NCI-H1694 treated with DMSO at 0.1 percent for 48 hours (cell line): ENCODE data around the gene NAPB.

Experiments used
- DNase-seq: peaks from one replicate; lab custom pipeline; 2025; lab: John Stamatoyannopoulos, UW

NAPB gene

DNA sequence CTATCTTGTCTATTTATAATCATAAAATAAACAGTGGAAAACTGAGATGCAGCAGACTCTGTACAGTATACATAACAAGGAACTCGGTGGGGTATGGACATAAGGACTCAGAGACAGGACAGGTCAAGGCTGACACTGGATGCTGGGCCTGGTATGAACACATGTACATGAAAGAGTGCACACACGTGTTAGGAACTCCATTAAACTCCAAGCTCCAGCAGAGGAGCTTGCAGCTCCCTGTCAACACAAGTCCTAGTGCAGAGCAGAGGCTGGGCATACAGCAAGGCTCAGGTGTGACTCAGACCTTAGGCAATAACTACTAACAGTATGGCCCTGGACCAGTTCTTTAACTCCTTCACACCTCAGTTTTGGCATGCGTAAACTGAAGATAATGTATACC is 17.1 kb downstream of the NAPB start:
- no peak for DNase-seq

DNA sequence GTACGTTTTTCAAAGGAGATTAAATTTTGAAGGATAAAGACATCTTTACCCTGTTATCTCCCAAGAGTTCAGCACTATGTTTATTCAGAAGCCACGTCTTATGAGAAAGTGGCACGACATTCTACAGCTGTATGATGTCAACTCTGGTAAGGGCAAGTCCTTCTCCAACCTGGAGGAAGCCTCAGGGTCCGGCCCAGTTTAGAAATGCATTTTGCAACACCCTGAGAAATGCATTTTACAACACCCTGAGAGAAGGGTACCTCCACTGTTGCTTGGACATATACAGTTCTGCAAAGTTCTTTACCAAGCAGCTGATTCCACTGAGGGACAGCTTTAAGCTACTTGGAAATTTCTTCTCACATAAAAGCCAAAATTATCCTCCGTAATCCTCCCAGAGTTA is 17.5 kb downstream of the NAPB start:
- no peak for DNase-seq

DNA sequence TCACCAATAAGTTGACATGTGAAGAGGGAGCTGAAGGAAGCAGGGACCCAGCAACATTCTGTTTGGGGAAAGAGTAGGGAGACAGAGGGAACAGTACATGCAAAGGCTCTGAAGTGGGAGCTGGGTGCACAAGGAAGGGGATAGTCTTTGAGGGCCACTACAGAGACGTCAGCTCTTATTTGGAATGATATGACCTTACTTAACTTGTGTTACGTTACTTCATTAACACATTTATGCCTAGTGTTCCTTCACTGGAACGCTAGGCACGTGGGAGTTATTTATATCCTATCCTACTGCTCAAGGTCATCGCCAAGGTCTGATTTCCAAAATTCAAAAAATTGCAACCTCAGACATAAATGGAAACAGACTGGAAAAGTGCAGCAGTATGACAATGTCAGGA is 20.2 kb downstream of the NAPB start:
- DNase-seq = no peak

DNA sequence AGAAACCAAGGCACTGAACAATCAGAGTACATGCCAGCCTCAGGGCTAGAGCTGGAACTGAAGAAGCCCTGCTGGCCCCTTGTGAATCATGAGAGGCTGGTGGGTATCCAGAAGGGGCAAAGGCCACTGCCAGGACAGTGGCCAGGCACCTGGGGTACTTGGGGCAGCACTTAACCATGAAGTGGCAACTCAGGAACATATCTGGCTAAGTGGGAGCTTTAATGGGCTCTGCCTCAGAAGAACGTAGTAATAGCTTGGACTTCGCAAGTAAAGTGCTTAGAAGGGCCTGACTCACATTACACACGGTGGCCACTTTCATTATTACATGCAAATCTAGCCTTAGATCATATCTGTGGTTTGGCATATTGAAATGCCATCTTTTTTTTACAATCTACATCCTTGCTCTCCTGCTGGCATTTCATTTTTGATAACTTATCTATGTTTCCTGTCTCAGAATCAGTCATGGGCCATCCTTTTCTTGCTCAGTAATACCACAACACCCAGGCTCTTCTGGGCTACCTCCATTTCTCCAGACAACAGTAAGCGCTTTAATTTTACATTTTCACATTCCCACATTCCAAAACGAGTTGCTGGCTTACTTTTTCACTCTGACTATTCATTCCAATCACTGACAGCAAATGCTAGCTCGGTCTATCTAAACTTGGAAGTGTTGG is 21.6 kb downstream of the NAPB start:
- DNase-seq = no peak

DNA sequence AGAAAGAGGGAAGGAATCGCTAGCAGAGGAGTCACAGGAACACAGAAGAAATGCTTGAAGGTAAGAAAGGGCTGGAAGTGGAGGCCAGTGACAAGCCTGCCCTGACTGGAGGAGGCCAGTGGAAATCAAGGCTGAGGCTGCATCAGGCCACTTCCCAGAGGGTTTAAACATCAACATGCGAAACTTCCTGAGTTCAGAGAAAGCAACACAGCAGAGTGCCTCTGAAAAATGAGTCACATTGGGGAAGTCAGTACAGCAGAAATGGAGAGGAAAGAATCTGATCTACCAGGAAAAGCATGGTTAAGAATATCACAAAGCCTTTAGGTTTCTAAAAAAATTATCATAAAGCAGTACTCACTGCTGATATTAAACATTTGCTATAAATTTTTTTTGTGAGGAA is 23.3 kb downstream of the NAPB start:
- no peak for DNase-seq

DNA sequence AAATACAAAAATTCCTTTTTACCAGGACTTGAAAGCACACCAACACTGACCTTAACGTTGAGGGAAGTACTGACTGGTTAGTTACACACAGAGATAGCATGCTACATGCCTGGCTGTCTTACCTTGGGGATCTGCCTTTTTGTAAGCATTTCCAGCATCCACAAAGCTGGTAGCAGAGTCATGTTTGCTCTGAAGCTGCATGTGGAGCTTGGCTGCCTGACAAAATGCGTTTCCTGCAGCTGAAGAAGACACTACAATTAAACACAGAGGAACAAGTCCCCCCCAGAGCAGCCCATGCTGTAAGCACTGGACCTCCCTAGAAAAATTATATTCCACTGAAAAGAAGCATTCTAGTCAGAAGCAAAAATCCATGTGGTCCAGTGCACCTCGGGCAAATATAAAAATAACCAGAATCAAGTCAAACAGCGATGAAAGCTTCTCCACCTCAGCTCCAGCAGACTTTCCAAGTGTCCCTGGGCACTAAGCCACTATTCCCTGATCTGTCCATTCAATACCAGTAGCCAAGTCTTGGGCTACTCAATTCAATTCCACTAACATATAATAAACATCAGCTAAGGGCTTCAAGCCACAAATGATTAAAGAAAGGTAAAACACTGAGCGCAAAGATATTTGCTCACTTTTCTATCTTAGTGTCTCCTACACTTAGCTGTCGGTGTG is 24.2 kb downstream of the NAPB start:
- DNase-seq = no peak

DNA sequence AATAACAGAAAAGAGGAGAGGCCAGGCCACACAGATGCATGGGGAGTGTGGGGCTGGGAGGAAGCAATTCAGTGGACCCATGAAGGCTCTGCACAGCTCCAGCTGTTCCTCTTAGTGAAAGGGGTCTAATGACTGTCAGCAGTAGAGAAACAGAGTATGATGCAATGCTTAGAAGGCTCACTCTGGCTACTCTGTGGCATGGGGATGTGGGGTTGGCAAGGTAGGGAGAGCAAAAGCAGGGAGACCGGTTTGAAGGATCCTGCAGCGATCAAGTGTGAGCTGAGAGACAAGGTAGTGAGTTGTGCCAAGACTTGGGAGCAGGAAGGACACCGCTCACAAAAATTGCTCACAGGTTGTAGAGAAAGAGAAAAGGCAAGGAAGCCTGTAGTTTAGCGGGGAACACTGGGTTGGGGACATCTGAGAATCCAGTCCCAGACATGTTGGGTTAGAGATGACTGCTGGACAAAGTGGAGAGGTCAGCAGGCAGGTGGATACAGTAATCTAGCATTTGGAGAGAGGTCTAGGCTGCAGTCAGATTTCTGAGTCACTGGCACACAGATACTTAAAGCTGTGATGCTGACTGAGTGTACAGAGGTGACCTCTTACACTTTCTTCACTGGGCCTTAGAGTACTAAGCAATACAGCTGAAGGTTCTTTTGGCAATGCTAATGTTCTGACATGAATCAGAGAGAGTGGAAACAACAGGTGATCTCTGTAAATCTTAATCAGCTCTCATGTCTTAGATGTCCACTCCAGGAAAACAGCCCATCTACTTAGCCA is 27.1 kb downstream of the NAPB start:
- DNase-seq = no peak

DNA sequence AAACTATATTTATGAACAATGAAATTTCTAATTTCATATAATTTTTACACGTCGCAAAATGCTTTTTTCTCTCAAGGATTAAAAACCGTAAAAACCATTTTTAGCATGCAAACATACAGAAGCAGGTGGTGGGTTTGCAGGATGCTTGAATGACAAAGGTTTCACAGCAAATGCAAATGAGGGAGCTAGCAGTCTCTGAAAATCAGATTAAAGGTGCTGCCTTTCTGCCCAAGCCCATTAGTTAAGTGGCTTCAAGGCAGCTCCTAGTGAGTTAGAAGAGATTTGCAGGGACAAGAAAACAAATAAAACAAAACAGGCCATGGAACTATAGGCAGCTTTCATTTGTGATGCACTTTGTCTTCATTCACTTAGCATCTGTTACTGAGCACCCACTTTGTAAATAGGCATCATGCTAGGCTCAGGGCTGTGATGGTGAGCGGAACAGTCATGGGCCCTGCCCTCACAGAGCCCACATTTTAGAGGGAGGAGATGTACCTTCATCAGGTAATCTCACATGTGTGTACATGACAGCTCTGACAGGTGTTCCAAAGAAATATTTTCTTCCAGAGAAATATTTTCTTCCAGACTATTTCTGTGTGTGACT is 29.5 kb downstream of the NAPB start:
- no peak for DNase-seq

DNA sequence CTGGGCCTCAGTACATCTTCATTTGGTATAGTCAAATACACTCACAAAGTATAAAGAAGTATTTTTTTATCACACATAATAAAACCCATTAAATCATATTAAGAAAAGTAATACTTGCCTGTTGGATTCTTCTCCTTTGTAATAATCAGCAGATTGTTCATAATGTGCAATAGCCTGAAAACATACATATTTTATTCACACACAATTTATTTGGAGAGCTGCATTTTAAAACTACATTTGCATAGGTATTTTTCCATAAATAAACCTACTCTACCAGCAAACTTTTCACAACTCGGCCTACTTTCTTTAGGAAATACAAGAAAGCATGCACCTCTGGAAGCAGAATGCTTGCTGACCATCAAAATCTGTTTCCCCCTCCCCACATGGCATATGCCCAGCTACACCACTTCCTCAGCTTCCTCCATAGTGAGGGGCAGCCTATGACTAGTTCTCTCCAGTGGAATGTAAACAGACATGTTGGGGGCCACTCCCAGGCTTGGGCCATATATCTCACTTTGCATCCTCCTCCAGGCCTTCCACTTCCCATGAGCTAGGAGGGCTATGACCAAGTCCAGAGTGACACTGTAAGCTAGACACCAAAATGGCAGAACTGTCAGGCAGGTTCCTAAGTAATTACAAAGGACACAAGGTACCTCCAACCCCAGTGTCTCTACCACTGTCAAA is 31.1 kb downstream of the NAPB start:
- DNase-seq = no peak

DNA sequence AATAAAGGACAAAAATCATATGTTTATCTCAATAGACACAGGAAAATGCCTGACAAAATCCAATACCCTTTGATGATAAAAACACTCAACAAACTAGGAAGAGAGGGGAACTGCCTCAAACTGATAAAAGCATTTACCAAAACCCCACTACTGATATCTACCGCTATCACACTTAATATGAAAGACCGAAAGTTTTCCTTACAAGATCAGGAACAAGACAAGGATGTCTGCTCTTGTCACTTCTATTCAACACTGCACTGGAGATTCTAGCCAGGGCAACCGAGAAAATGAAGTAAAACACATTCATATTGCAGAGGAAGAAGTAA is 34.2 kb downstream of the NAPB start:
- DNase-seq = no peak

DNA sequence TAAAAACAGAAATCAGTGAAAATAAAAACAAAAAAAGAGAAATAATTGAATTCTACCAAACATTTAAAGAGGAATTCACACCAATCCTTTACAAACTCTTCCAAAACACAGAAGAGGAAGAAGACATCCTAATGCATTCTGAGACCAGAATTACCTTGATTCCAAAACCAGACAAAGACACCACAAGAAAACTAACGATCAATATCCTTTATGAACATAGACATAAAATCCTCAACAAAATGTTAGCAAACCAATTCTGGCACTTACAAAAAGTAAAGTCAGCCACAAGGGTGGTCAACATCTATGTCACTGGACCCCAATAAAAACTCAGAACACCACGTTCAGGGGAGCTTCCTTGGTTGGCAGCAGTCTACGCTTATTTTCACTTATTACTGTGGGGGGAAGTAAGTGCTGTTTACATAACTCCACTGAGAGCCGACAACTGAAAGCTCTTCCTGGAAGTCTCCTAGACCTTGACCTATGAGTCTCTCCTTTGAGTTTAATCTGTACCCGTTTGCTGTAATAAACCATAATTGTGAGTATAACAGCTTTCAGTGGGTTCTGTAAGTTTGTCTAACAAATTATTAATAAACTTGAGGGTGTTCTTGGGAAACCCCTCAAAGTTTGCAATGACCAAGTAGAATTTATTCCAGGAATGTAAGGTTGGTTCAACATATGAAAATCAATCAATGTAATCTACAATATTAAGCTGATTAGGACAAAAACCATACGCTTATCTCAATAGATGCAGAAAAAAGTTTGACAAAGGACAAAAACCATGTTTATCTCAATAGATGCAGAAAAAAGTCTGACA is 34.8 kb downstream of the NAPB start:
- no peak for DNase-seq

DNA sequence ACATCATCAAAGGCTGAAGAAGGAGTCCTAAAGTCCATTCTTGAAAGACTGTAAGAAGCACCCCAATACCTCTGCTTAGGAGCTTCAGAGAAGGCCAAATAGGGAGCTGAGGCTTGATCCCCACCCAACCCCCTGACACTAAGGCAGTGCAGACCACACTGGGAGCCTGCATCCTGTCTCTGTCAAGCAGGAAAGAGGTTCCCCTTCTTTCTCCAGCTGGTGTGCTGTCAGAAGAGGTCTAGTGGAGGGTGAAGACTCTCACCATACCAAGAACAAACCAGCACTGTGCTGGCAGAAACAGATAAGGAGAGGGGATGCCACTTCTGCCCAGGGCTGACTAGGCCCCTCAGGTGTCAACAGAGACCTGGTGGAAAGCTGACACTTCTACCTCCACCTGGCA is 39.4 kb downstream of the NAPB start:
- no peak for DNase-seq

DNA sequence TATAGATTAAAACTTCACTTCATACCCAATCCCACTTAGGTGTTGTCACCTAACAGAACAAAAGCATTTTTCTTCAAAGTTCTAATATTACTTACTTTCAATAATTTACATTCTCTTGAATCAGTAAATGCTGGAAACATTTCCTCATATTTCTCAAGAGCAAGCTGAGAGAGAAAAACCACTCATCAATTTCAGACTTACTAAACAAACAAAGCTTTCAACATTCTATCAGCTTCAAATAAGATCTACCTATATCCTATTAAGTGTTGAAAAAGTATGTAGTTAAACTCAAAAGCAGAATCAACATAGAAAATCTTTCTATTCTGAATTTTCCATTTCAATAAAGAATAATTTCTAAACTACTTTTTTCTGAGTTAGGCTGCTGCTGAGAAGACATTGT is 41.5 kb downstream of the NAPB start:
- DNase-seq = no peak

DNA sequence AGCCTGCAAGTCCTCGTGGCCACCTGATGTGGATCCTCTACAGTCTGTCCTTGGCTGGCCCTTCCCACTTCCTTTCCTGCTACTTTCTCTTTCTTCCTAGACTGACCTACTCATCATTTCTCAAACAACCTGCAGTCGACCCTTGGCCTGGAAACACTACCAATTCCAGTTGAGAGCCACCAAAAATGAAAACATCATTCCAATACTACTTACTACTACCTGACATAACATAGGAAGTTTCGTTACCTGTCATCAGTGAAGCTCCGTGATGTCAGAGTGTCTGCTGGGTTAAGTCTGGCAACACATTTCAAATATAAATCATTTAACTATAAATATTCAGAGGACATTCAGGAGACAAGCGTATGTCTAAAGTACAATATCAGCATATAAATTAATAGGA is 45.5 kb downstream of the NAPB start:
- DNase-seq = no peak

DNA sequence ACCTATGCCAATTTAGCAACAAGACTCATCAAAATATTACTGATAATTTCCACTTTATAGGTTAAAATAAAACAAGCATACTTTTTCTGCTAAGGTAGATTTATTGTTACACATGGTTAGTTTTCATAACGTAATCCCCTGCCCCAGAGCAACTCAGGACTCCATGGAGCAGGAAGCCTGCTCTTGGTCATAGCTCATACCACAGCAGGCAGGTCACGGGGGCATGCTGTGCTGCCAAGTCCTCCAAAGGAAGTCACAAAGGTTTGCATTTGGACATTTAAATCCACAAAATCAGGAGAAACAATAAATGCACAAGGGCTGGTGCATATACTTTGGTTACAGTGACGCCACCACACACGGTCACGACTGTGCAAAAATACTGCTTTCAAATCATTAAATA is 46.8 kb downstream of the NAPB start:
- DNase-seq = no peak

DNA sequence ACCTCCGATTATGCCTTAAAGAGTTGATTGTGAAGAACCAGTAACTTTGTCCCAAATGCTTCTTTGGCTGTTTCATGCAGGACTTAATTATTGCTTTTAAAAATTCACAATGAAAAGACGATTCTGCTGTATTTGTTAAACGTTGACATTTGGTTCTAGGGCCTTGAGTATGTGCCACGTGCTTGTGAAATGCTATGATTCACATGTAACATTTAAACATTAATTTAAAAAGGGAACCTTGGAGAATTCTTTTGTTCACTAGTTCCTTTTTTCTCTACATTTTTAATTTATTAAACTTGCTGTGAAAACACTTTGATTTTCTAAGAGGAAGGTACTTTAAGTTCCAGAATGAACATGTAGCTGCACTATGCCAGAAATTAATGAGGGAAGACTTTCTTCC is 49.8 kb downstream of the NAPB start:
- no peak for DNase-seq

DNA sequence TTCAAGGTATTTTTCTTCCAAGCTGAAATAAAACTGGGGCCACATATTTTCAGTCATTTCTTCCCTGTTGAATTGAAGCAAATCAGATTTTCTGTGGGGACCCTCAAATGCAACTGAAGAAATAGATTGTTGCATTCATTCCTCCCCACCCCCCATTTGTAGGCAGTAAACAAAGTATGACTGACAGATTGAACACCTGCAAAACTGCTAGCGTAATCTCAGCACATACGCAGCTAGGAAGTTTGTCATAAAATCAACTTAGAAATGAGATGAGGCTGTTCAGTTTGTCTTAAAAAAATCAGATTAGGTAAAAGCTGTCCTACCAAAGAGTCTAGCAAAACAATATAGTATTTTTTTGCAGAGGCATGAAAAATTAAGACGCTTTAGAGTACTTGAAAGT is 50.4 kb downstream of the NAPB start:
- no peak for DNase-seq

DNA sequence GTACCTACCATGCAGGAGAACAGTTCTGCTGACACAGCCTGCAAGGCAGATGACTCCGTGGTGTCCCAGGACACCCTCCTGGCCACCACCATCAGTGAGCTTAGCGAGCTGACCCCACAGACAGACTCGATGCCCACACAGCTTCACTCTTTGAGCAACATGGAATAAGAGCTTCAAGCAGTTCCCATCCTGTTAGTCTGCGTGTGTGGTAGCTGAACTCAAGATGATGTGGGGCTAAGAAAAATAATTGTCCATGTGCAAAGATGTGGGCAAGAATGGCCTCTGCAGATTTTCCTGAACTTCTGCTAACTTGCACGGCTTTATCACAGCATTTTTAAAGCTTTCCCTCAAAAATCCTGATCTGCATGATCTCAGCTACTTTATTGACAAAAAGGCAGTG is 51.0 kb downstream of the NAPB start:
- DNase-seq = no peak

DNA sequence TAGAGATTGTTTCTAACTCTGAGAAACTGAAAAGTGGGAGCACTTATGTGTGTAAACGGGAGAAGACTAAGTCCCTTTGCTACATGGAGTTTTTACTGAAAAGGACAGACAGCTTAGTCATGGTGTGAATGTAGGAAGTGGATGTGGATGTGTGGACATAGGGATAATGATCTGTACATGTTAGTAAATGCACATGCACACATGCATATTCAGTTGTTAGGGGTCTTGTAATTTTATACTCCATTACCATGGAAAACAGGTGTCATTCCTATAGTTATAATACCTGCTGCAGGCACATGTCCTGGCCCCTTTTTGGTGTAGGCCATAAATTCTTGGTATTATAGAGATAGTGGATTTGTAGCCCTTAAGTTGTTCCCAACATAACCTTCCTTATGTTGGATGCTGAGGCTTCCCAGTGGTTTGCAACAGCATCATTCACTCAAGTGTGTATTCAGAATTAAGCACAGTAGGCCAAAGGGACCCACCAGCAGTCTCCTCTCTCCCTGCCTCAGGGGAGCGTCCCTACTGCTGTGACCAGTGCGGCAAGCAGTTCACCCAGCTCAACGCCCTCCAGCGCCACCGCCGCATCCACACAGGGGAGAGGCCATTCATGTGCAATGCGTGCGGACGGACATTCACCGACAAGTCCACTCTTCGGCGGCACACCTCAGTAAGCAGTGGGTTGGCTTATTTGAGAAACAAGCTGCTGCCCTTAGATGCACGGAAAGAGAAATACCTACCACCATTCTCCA is 52.0 kb downstream of the NAPB start:
- DNase-seq = no peak

DNA sequence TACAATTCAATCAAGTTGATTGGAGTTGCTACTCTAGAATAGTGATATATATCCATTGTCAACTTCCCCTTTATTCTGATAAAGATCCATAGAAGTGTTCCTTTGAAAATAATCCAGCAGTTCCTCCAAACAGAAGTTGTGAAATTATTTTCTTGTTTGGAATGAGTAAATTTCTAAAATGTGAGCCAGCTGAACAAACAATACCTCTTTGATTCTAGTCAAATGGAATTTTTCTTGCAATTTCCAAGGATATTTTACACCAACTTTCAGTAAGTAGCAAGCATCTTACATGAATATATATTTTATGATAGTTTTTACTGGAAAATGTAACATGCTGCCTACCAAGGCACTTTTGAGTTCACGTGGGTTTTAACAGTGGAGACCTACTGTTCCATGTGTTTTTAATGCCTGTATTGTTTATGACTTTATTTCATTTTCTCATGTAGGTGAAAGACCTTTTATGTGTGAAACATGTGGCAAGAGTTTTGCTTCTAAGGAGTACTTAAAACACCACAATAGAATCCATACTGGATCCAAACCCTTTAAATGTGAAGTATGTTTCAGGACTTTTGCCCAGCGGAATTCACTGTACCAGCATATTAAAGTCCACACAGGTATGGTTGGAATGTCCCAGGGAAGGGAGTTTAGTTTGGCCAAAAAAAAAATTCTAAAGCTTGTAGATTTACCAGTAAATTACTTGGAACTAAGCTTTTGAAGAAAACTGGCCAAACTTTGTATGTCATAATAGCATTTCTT is 52.8 kb downstream of the NAPB start:
- no peak for DNase-seq
